Stomach (tissue), 9 donors: ENCODE results near the gene SALL1. TPM values are rescaled to one million over a fixed set of nuclear protein-coding genes. Genes with fewer than 3 reads are reported as not detected.

Experiments
- DNase-seq, 2 donors: peaks; one replicate each; pipeline versions ENCODE4 v3.0.0 to v3.0.0-alpha.2; 2013 to 2019
- H3K27ac ChIP-seq, 5 donors: fragments of 200-600 bp in 4 of 5; sonication (generic) in 4 of 5; one replicate each; pipeline ENCODE4 v1.5.1; 2013 to 2019; ENCODE audit warnings: mild to moderate bottlenecking in 1 of 5, moderate library complexity in 1 of 5
- H3K27me3 ChIP-seq, 3 donors: fragments of 200-600 bp; sonication (generic); one replicate each; pipeline ENCODE4 v1.5.1; 2017 to 2019; ENCODE audit warnings: mixed run types in 1 of 3
- H3K36me3 ChIP-seq, 4 donors: fragments of 200-600 bp; sonication (generic); 1 replicate in 3 of 4; 2 replicates in 1 of 4; pipeline ENCODE4 v1.5.1; 2016 to 2019
- H3K4me1 ChIP-seq, 4 donors: fragments of 200-600 bp; sonication (generic); one replicate each; pipeline ENCODE4 v1.5.1; 2016 to 2019
- H3K4me3 ChIP-seq, 4 donors: fragments of 200-600 bp; sonication (generic) in 3 of 4; one replicate each; pipeline ENCODE4 v1.5.1; 2016 to 2019; ENCODE audit warnings: mild to moderate bottlenecking in 1 of 4
- H3K9me3 ChIP-seq, 4 donors: fragments of 200-600 bp; sonication (generic); one replicate each; pipeline ENCODE4 v1.5.1; 2016 to 2019
- EP300 ChIP-seq: sonication (generic); formaldehyde crosslinking; IDR thresholded peaks from one replicate; pipeline ENCODE4 v1.6.1; 2017; ENCODE audit warnings: antibody characterized with exemption
- POLR2A ChIP-seq, 4 donors: fragments of 450-650 bp; IDR thresholded peaks; one replicate each; pipeline ENCODE4 v1.6.1; 2016; ENCODE audit warnings: antibody characterized with exemption in 4 of 4, control low read depth in 2 of 4, mild to moderate bottlenecking in 1 of 4, moderate library complexity in 1 of 4
- POLR2AphosphoS5 ChIP-seq, 3 donors: sonication (generic); formaldehyde crosslinking; IDR thresholded peaks; one replicate each; pipeline ENCODE4 v1.6.1; 2016; ENCODE audit warnings: antibody characterized with exemption in 3 of 3
- WGBS, 5 donors: extraction: QIAGEN DNeasy Blood & Tissue Kit in 3 of 5; methylation state at CpG; one replicate each; pipeline versions ENCODE4 v1.1.5 to v1.1.7; 2013 to 2018; 5-methylcytosine and 5-hydroxymethylcytosine counted together
- intact Hi-C: fragments of 100-400 bp; cut with DNase I; formaldehyde crosslinking; loops from one replicate; pipeline ENCODE4 v1.15.1; 2023; ENCODE audit warnings: low total_unique reads
- polyA plus RNA-seq, 3 donors: library from polyadenylated mRNA; stranded (reverse); fragments of 200-250 nt; gene quantifications; one replicate each; pipeline ENCODE4 v1.2.3, GENCODE V29; 2013
- total RNA-seq, 5 donors: library from RNA; depleted of rRNA; stranded (reverse); fragments of >200 nt; gene quantifications; one replicate each; pipeline versions ENCODE4 v1.1.0 to v1.2.3, GENCODE V29; 2014 to 2016
- TF ChIP-seq, protein P1 (sequence below), 7 experiments: fragments of 450-650 bp in 4 of 7; fragments of 200-600 bp in 3 of 7; sonication (generic) in 3 of 7; IDR thresholded peaks; one replicate each; pipeline ENCODE4 v1.5.1; 2016 to 2019; ENCODE audit warnings: antibody characterized with exemption in 7 of 7, control low read depth in 2 of 7, mild to moderate bottlenecking in 1 of 7
- donor health status: healthy with polysubstance abuse.
- donor health status: Bipolar disorder and iron deficiency.
- donor health status: healthy.

Gene SALL1
- total and polyA plus RNA-seq, 8 donors, result 0.43 to 6.3 (median 0.97) TPM; not detected in 2

DNA sequence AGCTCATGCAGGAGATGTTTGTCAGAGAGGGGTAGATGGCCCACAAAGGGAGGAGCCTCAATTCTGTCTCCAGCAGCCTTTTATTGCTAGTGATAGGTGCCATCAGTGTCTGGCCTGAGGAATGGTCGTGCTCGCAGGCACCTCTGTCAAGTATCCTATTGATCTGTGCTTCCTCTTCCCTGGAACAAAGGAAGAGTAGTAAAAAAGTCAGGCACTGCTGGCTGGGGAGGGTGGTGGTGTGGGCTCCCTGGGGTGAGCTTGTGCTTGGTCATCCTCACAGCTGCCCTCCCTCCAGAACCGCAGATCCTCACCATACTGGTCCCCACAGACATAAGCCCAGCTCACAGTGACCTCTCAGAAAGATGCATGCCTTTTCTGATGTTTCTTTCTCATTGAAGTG is 15.0 kb upstream of the SALL1 start:
- Histone ChIP-seq H3K9me3 (peaks cover 0 to 2% (median 0%) of the 10 kb centered on the region in 4 donors), H3K27me3 (peaks cover 0 to 34% (median 0%) of the 10 kb centered on the region in 3 donors), H3K4me1 (peaks cover 0 to 3% (median 0%) of the 10 kb centered on the region in 4 donors), H3K36me3 (no peaks in the 10 kb centered on the region), H3K27ac (no peak overlapping the region), H3K4me3 (no peak overlapping the region)
- TF ChIP-seq EP300, result no peak
- TF ChIP-seq, protein P1, sequence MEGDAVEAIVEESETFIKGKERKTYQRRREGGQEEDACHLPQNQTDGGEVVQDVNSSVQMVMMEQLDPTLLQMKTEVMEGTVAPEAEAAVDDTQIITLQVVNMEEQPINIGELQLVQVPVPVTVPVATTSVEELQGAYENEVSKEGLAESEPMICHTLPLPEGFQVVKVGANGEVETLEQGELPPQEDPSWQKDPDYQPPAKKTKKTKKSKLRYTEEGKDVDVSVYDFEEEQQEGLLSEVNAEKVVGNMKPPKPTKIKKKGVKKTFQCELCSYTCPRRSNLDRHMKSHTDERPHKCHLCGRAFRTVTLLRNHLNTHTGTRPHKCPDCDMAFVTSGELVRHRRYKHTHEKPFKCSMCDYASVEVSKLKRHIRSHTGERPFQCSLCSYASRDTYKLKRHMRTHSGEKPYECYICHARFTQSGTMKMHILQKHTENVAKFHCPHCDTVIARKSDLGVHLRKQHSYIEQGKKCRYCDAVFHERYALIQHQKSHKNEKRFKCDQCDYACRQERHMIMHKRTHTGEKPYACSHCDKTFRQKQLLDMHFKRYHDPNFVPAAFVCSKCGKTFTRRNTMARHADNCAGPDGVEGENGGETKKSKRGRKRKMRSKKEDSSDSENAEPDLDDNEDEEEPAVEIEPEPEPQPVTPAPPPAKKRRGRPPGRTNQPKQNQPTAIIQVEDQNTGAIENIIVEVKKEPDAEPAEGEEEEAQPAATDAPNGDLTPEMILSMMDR (IDR thresholded peaks at IDR 0.05), result no peak
- TF ChIP-seq POLR2AphosphoS5 (IDR thresholded peaks at IDR 0.05), result no peak
- TF ChIP-seq POLR2A (IDR thresholded peaks at IDR 0.05), result no peak
- no peak for DNase-seq
- intact Hi-C loops, result no loop called here
- WGBS, 5 donors, result 31 to 59% (median 39%) methylated on average over 3 of the region's 3 CpGs

DNA sequence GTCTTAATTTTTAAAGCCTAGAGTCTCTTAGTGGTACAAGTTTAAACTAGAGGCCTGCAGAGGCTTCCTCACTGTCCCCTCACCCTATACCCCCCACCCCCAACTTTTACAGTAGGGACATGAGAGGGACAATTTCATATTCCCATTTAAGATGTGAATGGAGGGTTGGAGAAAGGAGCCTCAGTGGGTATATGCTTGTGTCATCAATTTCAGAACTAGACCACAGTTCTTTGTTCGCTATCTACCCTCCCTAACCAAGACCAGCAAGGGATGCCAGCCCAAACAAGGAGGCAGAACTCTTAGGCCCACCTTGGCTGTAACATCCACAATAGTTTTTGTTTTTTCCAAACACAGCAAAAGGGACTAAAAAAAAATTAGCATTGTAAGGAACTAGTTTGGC is 14.0 kb upstream of the SALL1 start:
- TF ChIP-seq POLR2A (IDR thresholded peaks at IDR 0.05), result no peak
- TF ChIP-seq EP300, result no peak
- TF ChIP-seq, protein P1 (IDR thresholded peaks at IDR 0.05), result no peak
- TF ChIP-seq POLR2AphosphoS5 (IDR thresholded peaks at IDR 0.05), result no peak
- intact Hi-C loops, result no loop called here
- no peak overlapping the region for H3K27ac ChIP-seq
- H3K27me3 ChIP-seq, result peaks cover 0 to 43% (median 0%) of the 10 kb centered on the region in 3 donors
- DNase-seq, result no peak
- 65 to 91% (median 89%) methylated on average over 1 of the region's 1 CpG for WGBS, 5 donors
- no peak overlapping the region for H3K4me3 ChIP-seq
- no peaks in the 10 kb centered on the region for H3K9me3 ChIP-seq
- no peaks in the 10 kb centered on the region for H3K36me3 ChIP-seq
- H3K4me1 ChIP-seq, result peaks cover 0 to 3% (median 0%) of the 10 kb centered on the region in 4 donors

DNA sequence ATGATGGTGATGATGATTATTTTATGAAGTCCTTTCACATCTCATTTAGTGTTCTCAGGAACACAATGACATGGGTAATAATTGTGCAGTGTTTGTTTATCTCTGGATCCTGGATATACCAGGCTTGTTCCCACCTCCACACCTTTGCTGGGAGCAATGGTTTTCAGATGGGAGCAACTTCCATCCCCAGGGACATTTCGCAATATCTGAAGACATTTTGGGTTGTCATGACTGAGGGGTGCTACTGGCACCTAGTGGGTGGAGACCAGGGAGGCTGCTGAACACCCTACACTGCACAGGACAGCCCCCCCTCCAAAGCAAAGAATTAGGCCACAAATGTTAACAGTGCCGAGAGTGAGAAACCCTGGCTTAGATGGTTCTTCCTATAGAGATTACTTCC is 13.5 kb upstream of the SALL1 start:
- no peak overlapping the region for H3K27ac ChIP-seq
- no peak for DNase-seq
- H3K4me3 ChIP-seq, result no peak overlapping the region
- intact Hi-C loops, result no loop called here
- H3K4me1 ChIP-seq, result peaks cover 0 to 3% (median 0%) of the 10 kb centered on the region in 4 donors
- WGBS, 5 donors, result 79 to 95% (median 90%) methylated on average over 2 of the region's 2 CpGs
- no peaks in the 10 kb centered on the region for H3K9me3 ChIP-seq
- H3K36me3 ChIP-seq, result no peaks in the 10 kb centered on the region
- peaks cover 0 to 43% (median 0%) of the 10 kb centered on the region in 3 donors for H3K27me3 ChIP-seq
- no peak for TF ChIP-seq EP300
- TF ChIP-seq, protein P1 (IDR thresholded peaks at IDR 0.05), result no peak
- TF ChIP-seq POLR2AphosphoS5 (IDR thresholded peaks at IDR 0.05), result no peak
- TF ChIP-seq POLR2A (IDR thresholded peaks at IDR 0.05), result no peak

DNA sequence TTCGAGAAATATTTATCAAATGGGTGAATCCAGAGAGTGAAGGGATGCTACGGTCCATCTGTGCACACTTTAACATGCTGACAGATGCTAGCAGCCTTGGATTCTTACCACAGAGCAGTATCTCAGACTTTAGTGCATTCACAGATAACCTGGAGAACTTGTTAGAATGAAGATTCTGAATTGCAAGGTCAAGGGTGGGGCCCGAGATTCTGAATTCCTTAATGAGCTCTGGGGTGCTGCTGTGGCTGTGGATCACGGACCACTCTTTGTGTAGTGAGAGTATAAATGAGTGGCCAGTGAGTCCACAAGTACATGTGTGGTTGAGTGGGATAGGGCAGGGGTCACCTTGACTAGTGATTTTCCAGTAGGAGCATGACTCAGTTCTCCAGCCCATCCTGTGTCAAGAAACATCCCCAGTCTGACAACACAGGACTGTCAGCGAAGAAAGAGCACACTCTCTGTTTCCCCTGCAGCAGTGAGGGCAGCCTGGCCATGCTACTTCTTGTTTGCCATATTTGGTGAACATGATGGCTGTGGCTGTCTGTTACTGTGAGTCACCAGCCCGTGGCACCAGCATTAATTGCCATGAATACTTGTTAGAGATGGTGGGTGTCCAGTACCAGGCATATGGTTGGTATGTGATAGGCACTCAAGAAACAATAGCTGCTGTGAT is 13.0 kb upstream of the SALL1 start:
- 52 to 72% (median 64%) methylated on average over 5 to 6 of the region's 6 CpGs for WGBS, 5 donors
- H3K4me1 ChIP-seq, result peaks cover 0 to 3% (median 0%) of the 10 kb centered on the region in 4 donors
- no peak overlapping the region for H3K27ac ChIP-seq
- no peaks in the 10 kb centered on the region for H3K36me3 ChIP-seq
- H3K27me3 ChIP-seq, result peaks cover 0 to 42% (median 0%) of the 10 kb centered on the region in 3 donors
- no peaks in the 10 kb centered on the region for H3K9me3 ChIP-seq
- intact Hi-C loops, result no loop called here
- TF ChIP-seq, protein P1 (IDR thresholded peaks at IDR 0.05), result no peak
- TF ChIP-seq EP300, result no peak
- TF ChIP-seq POLR2AphosphoS5 (IDR thresholded peaks at IDR 0.05), result no peak
- TF ChIP-seq POLR2A (IDR thresholded peaks at IDR 0.05), result no peak
- no peak for DNase-seq
- H3K4me3 ChIP-seq, result no peak overlapping the region
